ENCODE data around the gene ARHGAP15.

DNA sequence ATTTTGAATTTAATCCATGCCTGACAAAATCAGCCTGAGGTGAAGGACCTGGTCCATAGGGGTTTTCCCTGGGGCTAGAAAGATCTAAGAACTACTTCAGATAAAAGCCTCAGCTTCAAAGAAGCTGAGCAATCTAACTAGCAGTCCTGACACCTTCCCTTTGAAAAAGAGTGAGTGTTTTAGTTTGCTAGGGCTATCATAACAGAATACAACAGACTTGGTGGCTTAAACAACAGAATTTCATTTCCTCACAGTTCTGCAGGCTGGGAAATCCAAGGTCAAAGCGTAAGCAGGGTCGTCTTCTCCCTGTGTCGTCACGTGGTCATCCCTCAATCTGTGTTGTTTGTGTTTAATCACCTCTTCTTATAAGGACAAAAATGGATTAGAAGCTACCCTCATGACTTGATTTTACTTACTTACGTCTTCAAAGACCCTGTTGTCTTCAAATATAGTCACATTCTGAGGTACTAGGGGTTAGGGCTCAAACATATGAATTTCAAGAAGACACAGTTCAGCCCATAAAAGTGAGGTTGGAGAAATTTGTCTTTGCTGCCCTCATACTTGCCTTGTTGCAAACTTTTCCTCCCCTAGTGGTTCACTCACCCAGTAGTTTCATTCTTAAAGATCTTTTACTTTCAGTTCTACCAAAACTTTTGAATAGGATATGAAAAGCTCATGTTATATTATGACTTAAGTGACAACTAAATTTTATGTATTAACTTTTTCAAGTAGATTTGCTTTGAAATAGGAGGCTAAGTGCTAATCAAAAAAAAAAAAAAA, 673.8 kb downstream of the ARHGAP15 start:
- TF ChIP-seq NPAS2 (CRISPR knock-in tag; IDR thresholded peaks at IDR 0.05; ENCODE audit: borderline replicate concordance) = no peak
- no peak for TF ChIP-seq BHLHE40 (IDR thresholded peaks at IDR 0.05; ENCODE audit: low read depth, low read length)
- TF ChIP-seq POLR2A (IDR thresholded peaks at IDR 0.05; ENCODE audit: low read length) = no peak
- TF ChIP-seq, protein P1, sequence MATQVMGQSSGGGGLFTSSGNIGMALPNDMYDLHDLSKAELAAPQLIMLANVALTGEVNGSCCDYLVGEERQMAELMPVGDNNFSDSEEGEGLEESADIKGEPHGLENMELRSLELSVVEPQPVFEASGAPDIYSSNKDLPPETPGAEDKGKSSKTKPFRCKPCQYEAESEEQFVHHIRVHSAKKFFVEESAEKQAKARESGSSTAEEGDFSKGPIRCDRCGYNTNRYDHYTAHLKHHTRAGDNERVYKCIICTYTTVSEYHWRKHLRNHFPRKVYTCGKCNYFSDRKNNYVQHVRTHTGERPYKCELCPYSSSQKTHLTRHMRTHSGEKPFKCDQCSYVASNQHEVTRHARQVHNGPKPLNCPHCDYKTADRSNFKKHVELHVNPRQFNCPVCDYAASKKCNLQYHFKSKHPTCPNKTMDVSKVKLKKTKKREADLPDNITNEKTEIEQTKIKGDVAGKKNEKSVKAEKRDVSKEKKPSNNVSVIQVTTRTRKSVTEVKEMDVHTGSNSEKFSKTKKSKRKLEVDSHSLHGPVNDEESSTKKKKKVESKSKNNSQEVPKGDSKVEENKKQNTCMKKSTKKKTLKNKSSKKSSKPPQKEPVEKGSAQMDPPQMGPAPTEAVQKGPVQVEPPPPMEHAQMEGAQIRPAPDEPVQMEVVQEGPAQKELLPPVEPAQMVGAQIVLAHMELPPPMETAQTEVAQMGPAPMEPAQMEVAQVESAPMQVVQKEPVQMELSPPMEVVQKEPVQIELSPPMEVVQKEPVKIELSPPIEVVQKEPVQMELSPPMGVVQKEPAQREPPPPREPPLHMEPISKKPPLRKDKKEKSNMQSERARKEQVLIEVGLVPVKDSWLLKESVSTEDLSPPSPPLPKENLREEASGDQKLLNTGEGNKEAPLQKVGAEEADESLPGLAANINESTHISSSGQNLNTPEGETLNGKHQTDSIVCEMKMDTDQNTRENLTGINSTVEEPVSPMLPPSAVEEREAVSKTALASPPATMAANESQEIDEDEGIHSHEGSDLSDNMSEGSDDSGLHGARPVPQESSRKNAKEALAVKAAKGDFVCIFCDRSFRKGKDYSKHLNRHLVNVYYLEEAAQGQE (IDR thresholded peaks at IDR 0.05) = no peak
- TF ChIP-seq, protein P2, sequence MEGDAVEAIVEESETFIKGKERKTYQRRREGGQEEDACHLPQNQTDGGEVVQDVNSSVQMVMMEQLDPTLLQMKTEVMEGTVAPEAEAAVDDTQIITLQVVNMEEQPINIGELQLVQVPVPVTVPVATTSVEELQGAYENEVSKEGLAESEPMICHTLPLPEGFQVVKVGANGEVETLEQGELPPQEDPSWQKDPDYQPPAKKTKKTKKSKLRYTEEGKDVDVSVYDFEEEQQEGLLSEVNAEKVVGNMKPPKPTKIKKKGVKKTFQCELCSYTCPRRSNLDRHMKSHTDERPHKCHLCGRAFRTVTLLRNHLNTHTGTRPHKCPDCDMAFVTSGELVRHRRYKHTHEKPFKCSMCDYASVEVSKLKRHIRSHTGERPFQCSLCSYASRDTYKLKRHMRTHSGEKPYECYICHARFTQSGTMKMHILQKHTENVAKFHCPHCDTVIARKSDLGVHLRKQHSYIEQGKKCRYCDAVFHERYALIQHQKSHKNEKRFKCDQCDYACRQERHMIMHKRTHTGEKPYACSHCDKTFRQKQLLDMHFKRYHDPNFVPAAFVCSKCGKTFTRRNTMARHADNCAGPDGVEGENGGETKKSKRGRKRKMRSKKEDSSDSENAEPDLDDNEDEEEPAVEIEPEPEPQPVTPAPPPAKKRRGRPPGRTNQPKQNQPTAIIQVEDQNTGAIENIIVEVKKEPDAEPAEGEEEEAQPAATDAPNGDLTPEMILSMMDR (IDR thresholded peaks at IDR 0.05) = no peak
- no peak for TF ChIP-seq RFX5 (IDR thresholded peaks at IDR 0.05)

Data from A549 (cell line).